Panc1 (cell line): ENCODE measurements around the gene EHHADH. TPM values are rescaled to one million over a fixed set of nuclear protein-coding genes. Genes with fewer than 3 reads are reported as not detected.
A peak's percentile ranks its signal among the peaks of the same experiment; 100 is the strongest.

Experiments used
- ATAC-seq: fragments of 200-7000 bp; cut with Tn5 transposase; 2 replicates; pipeline ENCODE4 v1.9.1; 2020; ENCODE audit warnings: mild to moderate bottlenecking, moderate library complexity
- BruUV-seq: library from RNA; stranded (reverse); fragments of 400-500 nt; replicated peaks from 2 replicates; lab custom pipeline; 2021; lab: Mats Ljungman, UMichigan
- CTCF ChIA-PET: fragments of 300-600 bp; sonication (Branson Sonifier 250); formaldehyde crosslinking; loops from one replicate; lab custom pipeline; 2022; ENCODE audit warnings: antibody characterized with exemption; lab: Charles Lee
- POLR2A ChIA-PET: fragments of 300-600 bp; sonication (Branson Sonifier 250); formaldehyde crosslinking; loops from one replicate; lab custom pipeline; 2022; ENCODE audit warnings: antibody characterized with exemption; lab: Charles Lee
- DNase-seq: peaks from one replicate; pipeline ENCODE4 v3.0.0-alpha.2; 2010; ENCODE audit warnings: low read depth, low spot score
- H3K27ac ChIP-seq: 2 replicates; pipeline ENCODE4 v1.5.1; 2011; ENCODE audit warnings: mild to moderate bottlenecking, low read length, inconsistent platforms
- H3K27me3 ChIP-seq: fragments of 200-500 bp; sonication (Bioruptor generic); 2 replicates; pipeline ENCODE4 v1.6.0; 2014; ENCODE audit warnings: low read length, inconsistent platforms; ENCODE audit not compliant: control insufficient read depth, insufficient read depth
- H3K36me3 ChIP-seq: fragments of 200-500 bp; sonication (Bioruptor generic); 2 replicates; pipeline ENCODE4 v1.5.1; 2014; ENCODE audit warnings: inconsistent platforms, mild to moderate bottlenecking, low read length, moderate library complexity; ENCODE audit not compliant: control insufficient read depth, insufficient read depth
- H3K4me1 ChIP-seq: 2 replicates; pipeline ENCODE4 v1.5.1; 2011; ENCODE audit warnings: inconsistent platforms, mild to moderate bottlenecking, low read length, moderate library complexity; ENCODE audit not compliant: control insufficient read depth, insufficient read depth
- H3K4me3 ChIP-seq, 2 experiments: 2 replicates each; pipeline ENCODE4 v1.5.1; 2011 to 2012; ENCODE audit warnings: low read depth in 2 of 2, low read length in 2 of 2, mild to moderate bottlenecking in 2 of 2, inconsistent platforms in 1 of 2, moderate library complexity in 1 of 2
- H3K9me3 ChIP-seq: fragments of 200-500 bp; sonication (Bioruptor generic); 2 replicates; pipeline ENCODE4 v1.5.1; 2014; ENCODE audit warnings: low read depth, mild to moderate bottlenecking, inconsistent platforms, low read length, moderate library complexity; ENCODE audit not compliant: control insufficient read depth, insufficient read depth
- POLR2AphosphoS5 ChIP-seq: IDR thresholded peaks from 2 replicates; pipeline ENCODE4 v1.6.1; 2012; ENCODE audit warnings: mild to moderate bottlenecking, low read depth, low read length, moderate library complexity
- SIN3A ChIP-seq: IDR thresholded peaks from 2 replicates; pipeline ENCODE4 v1.6.1; 2012; ENCODE audit warnings: low read depth, mild to moderate bottlenecking, low read length, moderate library complexity, borderline replicate concordance; ENCODE audit not compliant: insufficient read depth
- TCF7L2 ChIP-seq: IDR thresholded peaks from 2 replicates; pipeline ENCODE4 v1.6.1; 2011; ENCODE audit warnings: mild to moderate bottlenecking, low read depth, low read length, inconsistent platforms
- in situ Hi-C: cut with HindIII; loops from 2 replicates; pipeline ENCODE4 v1.10.0; 2016; ENCODE audit warnings: low sequenced_read_pairs, low pct_unique_long_range_greater_than_20kb
- intact Hi-C: fragments of 100-400 bp; cut with micrococcal nuclease; formaldehyde crosslinking; loops from one replicate; pipeline ENCODE4 v1.10.0; 2022; ENCODE audit not compliant: unreplicated experiment
- total RNA-seq: library from RNA; stranded (reverse); gene quantifications from one replicate; pipeline ENCODE4 v1.2.1, GENCODE V29; 2021; ENCODE audit not compliant: unreplicated experiment
- TF ChIP-seq, protein P1 (sequence below), 2 experiments: IDR thresholded peaks; 2 replicates each; pipeline ENCODE4 v1.6.1; 2011 to 2012; ENCODE audit warnings: low read depth in 2 of 2, control low read depth in 1 of 2, low read length in 1 of 2, mild to moderate bottlenecking in 1 of 2, moderate library complexity in 1 of 2; ENCODE audit not compliant: insufficient read depth in 1 of 2
- TF ChIP-seq, protein P2 (sequence below): fragments of 450-650 bp; IDR thresholded peaks from 2 replicates; pipeline ENCODE4 v1.5.1; 2017; ENCODE audit warnings: mild to moderate bottlenecking

Gene EHHADH
- total RNA-seq, 1 experiment from 2014 or later = 7.8 TPM

DNA sequence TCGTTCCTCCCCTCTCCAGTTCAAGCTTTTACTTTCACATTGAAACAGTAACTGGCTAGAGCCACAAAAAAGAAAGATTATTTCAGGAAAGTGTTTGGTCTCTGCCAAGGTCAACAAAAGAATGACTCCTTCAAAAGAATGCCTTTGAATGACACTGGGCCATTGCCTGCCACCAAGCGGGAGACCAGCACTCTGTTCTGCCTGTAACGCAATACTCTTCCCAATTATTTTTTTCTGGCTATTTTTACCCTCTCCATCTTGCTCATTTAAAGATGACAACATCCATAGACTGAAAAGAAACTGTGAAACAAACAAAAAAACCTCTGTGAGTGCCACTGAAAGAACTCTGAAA, 37.3 kb downstream of the EHHADH start:
- CTCF ChIA-PET = interaction anchor here (0.7 kb wide), 1 partner anchor 51 kb away, joined by 10 read pairs; no protein-coding TSS in a partner anchor
- ATAC-seq = no peak
- intact Hi-C loops = no loop called here

DNA sequence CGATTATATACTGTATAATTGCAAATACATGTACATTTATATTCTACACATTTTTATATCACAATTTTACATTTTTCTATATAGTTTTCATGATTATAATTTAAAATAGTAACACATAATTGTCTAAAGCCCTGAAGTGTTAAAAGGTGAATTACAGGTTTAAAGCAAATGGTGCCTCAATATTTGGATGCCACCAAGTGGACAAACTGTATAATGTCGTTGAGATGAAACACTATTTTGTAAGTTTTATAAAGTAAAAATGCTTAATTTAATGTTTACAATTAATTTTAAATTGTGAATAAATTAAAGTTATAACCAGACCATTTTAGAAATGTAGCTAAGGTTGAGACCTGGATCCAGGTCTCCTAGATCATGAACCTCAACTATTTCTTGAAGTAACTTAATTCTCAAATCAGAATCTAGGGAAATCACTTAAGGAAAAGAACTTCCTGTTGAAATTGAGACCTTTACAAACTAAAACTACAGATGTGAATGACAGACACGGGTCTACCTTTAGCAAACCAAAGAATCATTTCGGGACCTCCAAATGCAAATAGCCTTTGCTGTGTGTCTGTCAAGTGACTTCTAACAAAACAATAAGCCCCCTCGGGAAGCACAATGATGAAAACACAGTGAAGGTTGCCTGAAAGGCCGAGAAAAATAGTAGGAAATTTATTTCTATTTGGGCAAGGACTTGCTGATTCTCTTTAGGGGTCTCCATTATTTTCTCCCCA, 37.8 kb downstream of the EHHADH start:
- BruUV-seq = no TSS peak
- no peak overlapping the region for H3K4me3 ChIP-seq
- CTCF ChIA-PET = no interaction called here

More for the DNA sequence above, 37.3 kb downstream of the EHHADH start:
- no peaks in the 10 kb centered on the region for H3K27me3 ChIP-seq
- no peak overlapping the region for H3K27ac ChIP-seq
- no peak overlapping the region for H3K4me3 ChIP-seq
- no peak for TF ChIP-seq POLR2AphosphoS5
- TF ChIP-seq, protein P1, sequence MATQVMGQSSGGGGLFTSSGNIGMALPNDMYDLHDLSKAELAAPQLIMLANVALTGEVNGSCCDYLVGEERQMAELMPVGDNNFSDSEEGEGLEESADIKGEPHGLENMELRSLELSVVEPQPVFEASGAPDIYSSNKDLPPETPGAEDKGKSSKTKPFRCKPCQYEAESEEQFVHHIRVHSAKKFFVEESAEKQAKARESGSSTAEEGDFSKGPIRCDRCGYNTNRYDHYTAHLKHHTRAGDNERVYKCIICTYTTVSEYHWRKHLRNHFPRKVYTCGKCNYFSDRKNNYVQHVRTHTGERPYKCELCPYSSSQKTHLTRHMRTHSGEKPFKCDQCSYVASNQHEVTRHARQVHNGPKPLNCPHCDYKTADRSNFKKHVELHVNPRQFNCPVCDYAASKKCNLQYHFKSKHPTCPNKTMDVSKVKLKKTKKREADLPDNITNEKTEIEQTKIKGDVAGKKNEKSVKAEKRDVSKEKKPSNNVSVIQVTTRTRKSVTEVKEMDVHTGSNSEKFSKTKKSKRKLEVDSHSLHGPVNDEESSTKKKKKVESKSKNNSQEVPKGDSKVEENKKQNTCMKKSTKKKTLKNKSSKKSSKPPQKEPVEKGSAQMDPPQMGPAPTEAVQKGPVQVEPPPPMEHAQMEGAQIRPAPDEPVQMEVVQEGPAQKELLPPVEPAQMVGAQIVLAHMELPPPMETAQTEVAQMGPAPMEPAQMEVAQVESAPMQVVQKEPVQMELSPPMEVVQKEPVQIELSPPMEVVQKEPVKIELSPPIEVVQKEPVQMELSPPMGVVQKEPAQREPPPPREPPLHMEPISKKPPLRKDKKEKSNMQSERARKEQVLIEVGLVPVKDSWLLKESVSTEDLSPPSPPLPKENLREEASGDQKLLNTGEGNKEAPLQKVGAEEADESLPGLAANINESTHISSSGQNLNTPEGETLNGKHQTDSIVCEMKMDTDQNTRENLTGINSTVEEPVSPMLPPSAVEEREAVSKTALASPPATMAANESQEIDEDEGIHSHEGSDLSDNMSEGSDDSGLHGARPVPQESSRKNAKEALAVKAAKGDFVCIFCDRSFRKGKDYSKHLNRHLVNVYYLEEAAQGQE (IDR thresholded peaks at IDR 0.05; ENCODE audit: insufficient read depth in 1 of 2, low read depth in 2 of 2, low read length in 1 of 2) = no peak
- no peak for TF ChIP-seq SIN3A
- TF ChIP-seq, protein P2, sequence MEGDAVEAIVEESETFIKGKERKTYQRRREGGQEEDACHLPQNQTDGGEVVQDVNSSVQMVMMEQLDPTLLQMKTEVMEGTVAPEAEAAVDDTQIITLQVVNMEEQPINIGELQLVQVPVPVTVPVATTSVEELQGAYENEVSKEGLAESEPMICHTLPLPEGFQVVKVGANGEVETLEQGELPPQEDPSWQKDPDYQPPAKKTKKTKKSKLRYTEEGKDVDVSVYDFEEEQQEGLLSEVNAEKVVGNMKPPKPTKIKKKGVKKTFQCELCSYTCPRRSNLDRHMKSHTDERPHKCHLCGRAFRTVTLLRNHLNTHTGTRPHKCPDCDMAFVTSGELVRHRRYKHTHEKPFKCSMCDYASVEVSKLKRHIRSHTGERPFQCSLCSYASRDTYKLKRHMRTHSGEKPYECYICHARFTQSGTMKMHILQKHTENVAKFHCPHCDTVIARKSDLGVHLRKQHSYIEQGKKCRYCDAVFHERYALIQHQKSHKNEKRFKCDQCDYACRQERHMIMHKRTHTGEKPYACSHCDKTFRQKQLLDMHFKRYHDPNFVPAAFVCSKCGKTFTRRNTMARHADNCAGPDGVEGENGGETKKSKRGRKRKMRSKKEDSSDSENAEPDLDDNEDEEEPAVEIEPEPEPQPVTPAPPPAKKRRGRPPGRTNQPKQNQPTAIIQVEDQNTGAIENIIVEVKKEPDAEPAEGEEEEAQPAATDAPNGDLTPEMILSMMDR = no peak
- TF ChIP-seq TCF7L2 = no peak
- 0 out of 2 replicates have a peak, but pooled peaks cover 7% of the 10 kb centered on the region for H3K4me1 ChIP-seq
- H3K36me3 ChIP-seq = no peaks in the 10 kb centered on the region
- no peak for DNase-seq
- H3K9me3 ChIP-seq = no peaks in the 10 kb centered on the region
- POLR2A ChIA-PET = interaction anchor here (0.6 kb wide), 2 partner anchors 143 to 275 kb away, joined by 4 read pairs; no protein-coding TSS in a partner anchor
- no TSS peak for BruUV-seq
- in situ Hi-C loops = no loop called here

More for the DNA sequence above, 37.8 kb downstream of the EHHADH start:
- intact Hi-C loops (no loop called here), in situ Hi-C loops (no loop called here)
- Histone ChIP-seq H3K4me1 (0 out of 2 replicates have a peak, but pooled peaks cover 7% of the 10 kb centered on the region), H3K27ac (no peak overlapping the region), H3K9me3 (no peaks in the 10 kb centered on the region), H3K27me3 (no peaks in the 10 kb centered on the region), H3K36me3 (no peaks in the 10 kb centered on the region)
- POLR2A ChIA-PET = interaction anchor here (0.6 to 0.7 kb wide), 2 partner anchors 66 to 275 kb away, joined by 3 to 4 read pairs; no protein-coding TSS in a partner anchor
- DNase-seq = peak; percentile 15
- TF ChIP-seq SIN3A = no peak
- TF ChIP-seq, protein P2 = peak; percentile 65; the same call in 1 of the 2 replicates
- ATAC-seq = no peak
